GM12892 (cell line): ENCODE measurements around the gene NFIB.

Source experiments
- DNase-seq: peaks from one replicate; pipeline ENCODE4 v3.0.0; 2011; ENCODE audit not compliant: insufficient read length
- FAIRE-seq: peaks from 2 replicates; lab custom pipeline; 2011; peaks lifted over from hg19 to GRCh38; lab: Jason Lieb, UNC
- POLR2A ChIP-seq: IDR thresholded peaks from 2 replicates; pipeline ENCODE4 v1.6.1; 2011; ENCODE audit warnings: low read depth, low read length, control low read depth
- POLR2AphosphoS5 ChIP-seq: IDR thresholded peaks from 2 replicates; pipeline ENCODE4 v1.6.1; 2011; ENCODE audit warnings: low read depth, low read length, control low read depth
- TAF1 ChIP-seq: IDR thresholded peaks from 2 replicates; pipeline ENCODE4 v1.6.1; 2011; ENCODE audit warnings: low read depth, mild to moderate bottlenecking, control low read depth, low read length, borderline replicate concordance

The NFIB gene

DNA sequence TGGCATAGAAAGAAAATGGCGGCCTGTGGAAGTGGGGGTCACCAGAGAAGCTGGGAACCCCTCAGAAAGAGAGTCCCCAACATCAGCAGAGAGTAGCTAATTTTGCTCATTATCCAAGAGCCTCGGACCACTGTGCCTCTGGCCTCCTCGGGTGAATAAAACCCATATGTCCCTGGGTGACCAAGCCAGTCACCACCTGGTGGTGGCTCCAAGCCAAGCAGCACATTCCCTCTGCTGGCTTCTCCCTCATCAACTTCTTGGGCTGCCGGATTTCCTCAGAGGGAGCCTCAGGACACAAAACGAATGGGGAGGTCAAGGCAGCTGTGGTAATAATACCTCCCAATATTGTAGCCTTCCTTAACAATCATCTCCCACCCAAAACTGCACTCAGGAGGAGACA is 242.5 kb downstream of the NFIB start:
- no peak for TF ChIP-seq POLR2AphosphoS5
- TF ChIP-seq POLR2A: no peak
- no peak for TF ChIP-seq TAF1
- FAIRE-seq: no peak
- no peak for DNase-seq

DNA sequence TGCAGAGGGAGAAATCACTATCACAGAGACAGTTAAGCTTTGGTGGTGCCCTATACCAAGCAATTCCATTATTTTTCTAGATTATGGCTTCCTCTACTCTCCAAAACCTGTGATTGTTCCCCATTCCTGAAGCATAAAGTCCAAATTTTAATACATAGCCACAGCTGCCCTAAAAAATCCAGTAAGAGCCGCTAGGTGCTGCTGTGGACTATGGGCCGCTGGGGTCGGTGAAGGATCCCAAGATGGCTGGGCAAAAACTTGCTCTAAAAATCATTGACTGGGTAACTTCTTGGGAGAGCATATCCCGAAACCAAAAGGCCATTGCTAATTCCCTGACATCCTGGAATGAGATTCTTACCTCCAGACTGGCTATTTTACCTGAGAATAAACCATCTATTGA is 245.3 kb downstream of the NFIB start:
- no peak for FAIRE-seq
- DNase-seq: no peak

DNA sequence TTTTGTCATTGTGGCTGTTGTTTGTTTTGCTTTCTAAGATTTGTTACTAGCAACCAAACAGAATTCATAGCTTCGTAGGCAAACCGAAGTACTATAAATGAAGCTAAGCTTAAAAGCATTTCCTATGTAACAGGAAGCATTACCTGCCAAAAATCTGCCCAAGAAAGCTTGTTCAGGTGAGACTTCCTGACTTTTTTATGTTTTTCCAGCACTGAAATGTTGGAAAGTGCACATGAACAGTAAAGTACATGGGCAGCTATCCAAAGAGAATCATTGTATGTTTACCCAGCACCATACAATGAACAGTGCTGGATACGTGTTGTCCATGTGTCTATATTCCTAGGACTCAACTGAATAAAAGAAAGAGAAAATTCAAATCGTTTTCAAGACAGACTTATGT is 247.1 kb downstream of the NFIB start:
- FAIRE-seq: no peak
- TF ChIP-seq POLR2AphosphoS5 (no peak), POLR2A (no peak), TAF1 (no peak)

More for the DNA sequence above, 245.3 kb downstream of the NFIB start:
- TF ChIP-seq POLR2A: no peak
- no peak for TF ChIP-seq TAF1
- TF ChIP-seq POLR2AphosphoS5: no peak

DNA sequence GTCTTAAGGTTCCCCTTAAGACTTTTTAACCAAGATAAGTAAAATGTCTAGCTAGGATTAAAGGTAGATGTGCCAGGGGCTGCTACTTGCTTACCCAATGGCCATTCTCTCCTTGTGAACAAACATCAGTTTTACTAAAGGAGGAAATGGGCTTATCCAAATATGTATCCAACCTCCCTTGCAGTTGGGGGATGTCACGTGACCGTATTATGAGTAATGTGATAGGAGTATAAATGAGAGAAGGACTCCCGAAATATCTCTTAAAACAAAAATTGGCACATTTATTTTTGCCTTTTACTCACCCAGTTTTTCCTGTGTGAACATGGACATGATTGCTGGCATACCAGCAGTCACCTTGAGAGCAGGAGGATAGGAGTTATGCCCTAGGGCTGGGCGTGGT is 247.9 kb downstream of the NFIB start:
- TF ChIP-seq POLR2A (no peak), POLR2AphosphoS5 (no peak), TAF1 (no peak)
- DNase-seq: no peak
- FAIRE-seq: no peak

More for the DNA sequence above, 247.1 kb downstream of the NFIB start:
- no peak for DNase-seq

DNA sequence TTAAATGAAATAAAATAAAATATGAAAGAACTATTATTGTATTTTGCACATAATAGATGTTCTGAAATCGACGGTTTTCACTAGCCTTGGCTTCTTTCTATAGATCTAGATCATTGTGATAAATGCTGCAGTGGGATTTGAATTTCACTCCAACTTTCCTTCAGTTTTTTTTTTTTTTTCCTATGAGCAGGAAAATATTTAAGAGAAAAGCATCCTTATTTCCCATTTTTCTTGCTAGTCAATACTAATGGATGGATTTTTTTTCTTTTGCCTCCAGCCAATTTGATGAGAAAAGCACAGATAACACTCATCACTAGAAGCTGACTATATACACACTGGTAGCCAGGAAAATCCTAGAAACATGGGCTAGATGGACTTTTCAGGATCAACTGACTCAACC is 249.0 kb downstream of the NFIB start:
- no peak for FAIRE-seq
- DNase-seq: no peak
- TF ChIP-seq TAF1 (no peak), POLR2A (no peak), POLR2AphosphoS5 (no peak)

DNA sequence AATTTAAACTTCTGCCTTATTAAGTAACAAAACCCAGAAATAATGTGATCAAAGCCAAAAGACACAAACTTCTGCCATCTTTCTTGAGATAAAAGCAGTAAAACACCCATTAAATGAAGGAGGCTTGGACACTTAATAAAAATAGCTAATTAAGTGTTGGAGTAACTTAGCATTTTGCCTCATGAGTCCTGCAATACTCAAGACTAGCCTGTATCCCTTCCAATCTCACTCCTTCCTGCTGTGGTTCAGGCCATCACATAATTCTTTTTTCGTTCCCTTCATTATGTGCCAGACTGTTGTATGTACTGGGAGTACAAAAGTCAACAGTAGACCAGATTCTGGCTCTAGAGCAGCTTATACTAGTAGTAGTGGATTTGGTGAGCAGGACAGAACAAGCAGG is 250.2 kb downstream of the NFIB start:
- DNase-seq (no peak), FAIRE-seq (no peak)
- TF ChIP-seq POLR2AphosphoS5: no peak
- TF ChIP-seq TAF1: no peak
- no peak for TF ChIP-seq POLR2A

DNA sequence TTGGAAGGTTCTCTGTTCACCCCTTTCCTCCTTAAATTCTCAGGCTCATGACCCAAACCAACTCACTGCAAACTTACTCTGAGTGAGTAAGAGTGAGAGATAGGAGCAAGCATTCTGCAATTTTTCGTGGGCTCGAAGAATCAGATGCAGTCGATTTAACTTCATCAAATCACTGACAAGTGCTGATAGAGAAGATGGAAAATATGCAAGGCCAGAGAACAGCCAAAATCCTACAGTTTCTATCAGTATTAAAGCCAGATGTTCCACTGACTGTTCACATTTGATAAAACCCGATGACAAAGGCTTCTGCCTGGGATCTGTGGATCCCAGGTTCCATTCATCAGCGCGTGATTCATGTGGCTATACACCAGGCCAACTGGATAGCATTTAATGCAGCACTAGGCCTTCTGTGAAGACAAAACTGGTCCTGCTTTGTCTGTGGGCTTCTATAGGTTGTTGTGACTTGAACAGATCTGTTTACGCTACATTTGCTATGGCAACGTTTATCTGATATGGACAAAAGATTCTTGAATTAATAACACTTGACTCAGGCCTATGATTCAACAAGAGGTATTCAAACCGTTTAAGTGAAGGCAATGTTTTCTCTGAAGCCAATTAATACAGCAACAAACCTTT is 251.2 kb downstream of the NFIB start:
- FAIRE-seq: no peak
- TF ChIP-seq POLR2A (no peak), POLR2AphosphoS5 (no peak), TAF1 (no peak)
- DNase-seq: no peak

DNA sequence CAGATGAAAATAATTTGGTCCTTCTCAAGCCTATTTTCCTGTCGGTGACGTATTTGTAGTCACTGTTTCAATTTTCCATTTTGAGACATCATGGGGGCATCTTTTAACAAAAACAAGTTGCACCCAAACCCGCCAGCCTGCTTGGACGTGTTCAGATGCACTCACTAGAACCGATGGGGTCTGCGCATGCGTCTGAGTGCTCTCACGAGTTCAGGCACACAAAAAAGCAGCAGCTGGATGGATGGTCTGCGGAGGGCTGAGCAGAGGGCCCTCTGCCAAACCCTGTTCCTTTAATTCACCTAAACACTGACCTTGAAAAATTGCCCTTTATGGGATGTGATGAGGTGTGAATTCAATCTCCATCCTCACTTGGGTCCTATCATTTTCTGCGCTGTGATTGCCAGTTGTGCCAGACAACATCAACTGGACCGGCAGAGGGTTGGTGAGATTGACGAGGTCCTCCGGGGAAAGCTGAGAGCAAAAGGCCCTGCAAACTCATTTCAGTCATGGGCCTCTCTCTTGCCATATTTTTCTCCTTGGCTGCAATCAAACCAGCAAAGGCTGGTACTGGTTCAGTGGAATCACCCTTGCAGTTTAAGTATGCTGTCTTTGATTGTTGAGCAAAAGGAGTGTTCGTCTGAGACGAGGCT is 251.9 kb downstream of the NFIB start:
- TF ChIP-seq TAF1 (no peak), POLR2AphosphoS5 (no peak), POLR2A (no peak)
- DNase-seq (no peak), FAIRE-seq (no peak)

DNA sequence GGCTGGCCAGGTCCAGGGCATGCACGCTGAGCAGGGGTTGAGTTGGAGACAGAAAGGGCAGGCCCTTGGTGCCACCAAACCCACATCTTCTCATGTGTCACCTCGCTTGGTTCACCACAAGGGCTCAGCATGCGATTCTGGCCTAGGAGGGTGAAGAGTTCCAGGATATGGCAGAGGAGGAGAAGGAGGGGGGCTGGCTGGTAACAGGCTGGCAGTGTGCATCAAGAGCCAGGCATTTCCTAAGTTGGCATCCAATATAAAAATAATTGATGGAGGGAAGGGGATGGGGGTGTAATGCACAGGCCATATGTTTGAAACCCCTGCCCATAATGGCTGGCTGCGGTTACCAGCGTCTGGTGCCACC is 255.6 kb downstream of the NFIB start:
- DNase-seq: no peak
- no peak for FAIRE-seq
- TF ChIP-seq POLR2A (no peak), TAF1 (no peak), POLR2AphosphoS5 (no peak)

DNA sequence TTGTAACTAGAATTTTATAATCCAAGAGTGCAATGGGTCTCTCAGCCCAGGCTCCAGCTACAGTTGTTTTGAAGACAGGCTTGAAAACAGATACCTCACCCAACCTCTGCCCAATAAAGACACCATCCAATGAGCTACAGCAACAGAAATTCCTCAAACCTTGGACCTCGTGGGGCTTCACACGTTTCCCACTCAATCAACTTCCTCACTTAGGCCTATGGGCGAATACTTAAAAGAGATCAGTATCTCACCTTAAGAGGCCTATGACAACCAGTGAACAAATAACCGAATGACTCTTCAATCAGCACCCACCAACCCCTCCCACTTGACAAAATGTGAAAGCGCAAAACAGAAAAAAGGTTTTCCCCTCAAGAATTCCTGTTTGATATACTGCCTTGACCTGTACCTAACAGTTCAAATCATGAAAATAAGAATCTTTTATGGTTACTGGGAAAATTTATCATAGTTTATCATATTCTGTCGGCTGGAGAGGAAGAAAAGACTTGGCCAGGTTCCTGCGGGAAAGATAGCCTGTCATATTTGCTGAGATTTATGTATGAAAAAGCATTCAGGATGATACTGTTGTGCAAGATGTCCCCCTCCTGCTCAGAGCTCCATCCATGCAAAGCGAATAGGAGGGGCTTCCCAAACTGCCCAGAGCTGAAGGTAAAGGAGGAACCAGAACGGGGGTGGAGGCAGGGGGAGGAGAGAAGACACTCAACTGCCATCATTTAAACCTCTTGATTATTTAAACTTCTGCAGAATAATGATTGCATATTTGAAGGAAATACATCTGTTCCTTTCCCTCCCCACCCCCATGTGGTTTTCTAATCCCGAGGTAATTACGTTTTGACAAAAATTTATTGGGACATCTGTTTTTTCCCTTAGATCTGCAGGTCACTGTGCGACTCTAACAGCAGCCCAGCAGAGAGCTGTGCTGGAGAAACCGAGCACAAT is 256.3 kb downstream of the NFIB start:
- DNase-seq (no peak), FAIRE-seq (no peak)
- no peak for TF ChIP-seq TAF1
- TF ChIP-seq POLR2A: no peak
- no peak for TF ChIP-seq POLR2AphosphoS5

DNA sequence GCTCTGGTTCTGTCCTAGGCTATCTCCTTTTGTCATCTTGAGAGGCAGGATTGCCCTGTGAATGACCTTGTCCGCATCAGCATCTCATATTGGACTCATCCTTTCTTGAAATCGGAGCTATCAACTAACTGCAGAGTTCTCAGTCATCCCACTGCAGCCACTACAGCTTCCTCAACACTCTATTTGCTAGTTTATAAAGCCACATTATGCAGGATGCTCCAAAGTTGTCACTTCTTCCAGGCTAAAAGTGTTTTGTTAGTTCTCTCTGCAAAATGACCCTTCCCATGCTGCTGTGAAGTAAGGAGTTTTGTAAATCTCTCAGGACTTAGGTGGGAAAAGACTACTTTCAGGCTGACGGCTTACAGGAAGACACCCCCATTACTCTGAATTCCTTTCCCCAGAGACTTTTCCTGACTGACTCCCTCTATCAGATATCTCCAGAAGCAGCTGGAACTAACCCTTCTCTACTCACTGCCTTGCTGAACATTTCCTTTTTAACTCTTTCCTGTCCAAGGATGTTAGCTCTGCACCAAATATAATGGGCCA is 257.6 kb downstream of the NFIB start:
- FAIRE-seq (no peak), DNase-seq (no peak)
- TF ChIP-seq POLR2AphosphoS5: no peak
- TF ChIP-seq TAF1: no peak
- no peak for TF ChIP-seq POLR2A
